Astrocyte (in vitro differentiated cells and primary cell): ENCODE data around the gene EGFLAM.

Experiments
- CTCF ChIP-seq: IDR thresholded peaks from 2 replicates; pipeline ENCODE4 v1.5.1; 2011; ENCODE audit warnings: low read depth, mild to moderate bottlenecking, inconsistent platforms, low read length, moderate library complexity; ENCODE audit not compliant: insufficient read depth
- EZH2 ChIP-seq: IDR thresholded peaks from 2 replicates; pipeline ENCODE4 v1.6.1; 2012; ENCODE audit warnings: mild to moderate bottlenecking, low read length, inconsistent platforms; ENCODE audit not compliant: insufficient read depth

- TF ChIP-seq CTCF: peak; percentile 41
- no peak for TF ChIP-seq EZH2
Observed at GRCh38 chr5:38208782-38209378, 49.5 kb upstream of the EGFLAM start.
